ENCODE results near the gene SMARCC2.
A peak's percentile ranks its signal among the peaks of the same experiment; 100 is the strongest.
"Not testable (repeated sequence)": the region's sequence is repeated elsewhere in the genome, so short reads cannot be mapped to it uniquely, and the experiment has no call there.

SMARCC2 gene

DNA sequence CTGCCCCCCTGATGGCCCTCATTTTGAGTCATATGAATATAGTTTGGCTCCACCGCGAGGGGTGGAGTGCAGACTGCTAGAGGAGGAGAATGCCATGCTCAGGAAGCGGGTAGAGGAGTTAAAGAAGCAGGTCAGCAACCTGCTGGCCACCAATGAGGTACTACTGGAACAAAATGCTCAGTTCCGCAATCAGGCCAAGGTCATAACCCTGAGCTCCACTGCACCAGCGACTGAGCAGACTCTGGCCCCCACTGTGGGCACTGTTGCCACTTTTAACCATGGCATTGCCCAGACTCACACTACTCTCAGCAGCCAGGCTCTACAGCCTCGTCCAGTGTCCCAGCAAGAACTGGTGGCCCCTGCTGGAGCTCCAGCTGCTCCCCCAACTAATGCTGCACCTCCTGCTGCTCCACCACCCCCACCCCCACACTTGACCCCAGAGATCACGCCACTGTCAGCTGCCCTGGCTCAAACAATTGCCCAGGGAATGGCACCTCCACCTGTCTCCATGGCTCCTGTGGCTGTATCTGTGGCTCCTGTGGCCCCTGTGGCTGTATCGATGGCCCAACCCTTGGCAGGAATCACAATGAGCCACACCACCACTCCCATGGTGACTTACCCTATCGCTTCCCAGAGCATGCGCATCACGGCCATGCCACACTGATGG, 67.9 kb downstream of the SMARCC2 start:
- DNase-seq (ENCODE audit: low read depth, low spot score): no peak

DNA sequence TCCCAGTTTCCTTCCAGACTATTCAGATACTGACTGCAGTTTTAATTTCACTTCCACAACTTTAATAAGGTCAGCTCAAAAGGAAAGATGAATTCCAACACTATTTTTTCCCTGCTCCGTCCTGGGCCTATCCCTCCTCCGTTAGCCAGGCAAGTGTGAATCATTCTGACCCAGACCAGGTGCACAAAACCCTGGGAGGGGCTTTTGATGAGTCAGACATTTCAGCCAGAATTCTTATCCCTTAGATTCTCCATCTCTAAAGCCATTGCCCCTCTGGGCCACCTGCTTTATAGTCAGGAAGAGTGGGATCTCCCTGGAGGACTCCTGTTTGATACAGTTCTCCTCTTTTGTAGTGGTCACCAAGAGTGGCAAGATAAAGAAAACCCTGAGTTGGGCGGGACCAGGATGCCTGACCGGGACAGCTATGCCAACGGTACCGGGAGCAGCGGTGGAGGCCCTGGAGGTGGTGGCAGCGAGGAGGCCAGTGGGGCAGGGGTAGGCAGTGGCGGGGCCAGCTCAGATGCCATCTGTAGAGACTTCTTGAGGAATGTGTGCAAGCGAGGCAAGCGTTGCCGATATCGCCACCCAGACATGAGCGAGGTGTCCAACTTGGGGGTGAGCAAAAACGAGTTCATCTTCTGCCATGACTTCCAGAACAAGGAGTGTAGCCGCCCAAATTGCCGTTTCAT, 69.0 kb downstream of the SMARCC2 start:
- DNase-seq (ENCODE audit: low read depth, low spot score): no peak

- peak; percentile 31 for DNase-seq (ENCODE audit: low read depth, low spot score)
Observed at GRCh38 chr12:56119361-56119796, 69.9 kb downstream of the SMARCC2 start.

DNA sequence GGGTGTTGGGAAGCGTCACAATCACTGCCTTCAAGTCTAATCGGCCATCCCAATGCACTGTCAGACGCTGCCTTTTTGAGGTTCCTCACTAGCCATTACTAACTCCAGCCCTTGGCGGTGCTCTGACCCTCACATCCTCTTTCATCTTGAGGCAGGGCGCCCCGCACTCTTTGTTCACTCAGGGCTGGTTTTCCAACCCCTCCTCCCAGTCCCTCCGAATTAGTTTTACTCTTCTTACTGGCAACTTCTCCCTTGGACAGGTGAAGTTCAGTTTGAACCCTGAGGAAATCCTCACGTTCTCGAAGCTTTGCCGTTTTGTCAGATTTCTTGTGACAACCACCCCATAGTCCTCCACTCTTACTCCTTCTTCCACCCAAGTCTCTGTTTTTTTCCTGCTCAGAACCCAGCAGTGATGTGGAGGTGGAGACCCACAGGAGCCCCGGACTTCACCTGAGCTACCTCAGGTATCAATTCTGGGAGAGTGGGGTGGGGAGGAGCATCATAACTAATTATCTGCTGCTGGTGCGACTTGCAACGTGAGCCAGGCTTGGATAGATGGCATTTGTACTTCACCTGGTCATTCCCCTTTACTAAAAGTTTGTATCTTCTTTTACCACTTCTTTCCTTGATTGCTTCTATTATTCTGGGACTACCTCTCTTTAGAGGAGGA, 70.5 kb downstream of the SMARCC2 start:
- DNase-seq (ENCODE audit: low read depth, low spot score): no peak

GRCh38 chr12:56117778-56118687, 71.2 kb downstream of the SMARCC2 start, which contains the start of gene ZC3H10:
TSS of gene ZC3H10 (plus strand) at chr12:56118266. CDS start at chr12:56120563, 2,297 bp downstream.
- DNase-seq (ENCODE audit: low read depth, low spot score): peak; percentile 98

DNA sequence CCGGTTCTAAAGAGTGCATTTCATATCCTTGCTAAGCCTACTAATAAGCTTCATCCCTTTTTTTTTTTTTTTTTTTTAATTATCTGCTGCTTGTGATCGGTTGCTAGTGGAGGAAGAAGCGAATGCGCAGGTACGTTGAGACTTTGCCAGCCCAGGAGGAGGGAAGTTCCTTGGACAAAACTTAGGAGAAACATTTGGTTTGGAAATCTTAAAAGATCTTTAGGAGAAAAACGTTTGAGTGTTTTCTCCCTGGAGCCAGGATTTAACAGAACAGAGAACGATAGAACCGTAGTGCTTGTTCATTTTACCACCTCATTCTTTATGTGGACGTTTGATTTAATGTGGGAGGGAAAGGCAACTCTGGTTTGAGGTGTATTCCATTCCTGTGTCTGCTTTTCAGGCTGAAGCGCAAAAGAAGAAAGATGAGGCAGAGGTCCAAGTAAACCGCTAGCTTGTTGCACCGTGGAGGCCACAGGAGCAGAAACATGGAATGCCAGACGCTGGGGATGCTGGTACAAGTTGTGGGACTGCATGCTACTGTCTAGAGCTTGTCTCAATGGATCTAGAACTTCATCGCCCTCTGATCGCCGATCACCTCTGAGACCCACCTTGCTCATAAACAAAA, 72.1 kb downstream of the SMARCC2 start:
- not testable (repeated sequence) for DNase-seq (ENCODE audit: low read depth, low spot score)

DNA sequence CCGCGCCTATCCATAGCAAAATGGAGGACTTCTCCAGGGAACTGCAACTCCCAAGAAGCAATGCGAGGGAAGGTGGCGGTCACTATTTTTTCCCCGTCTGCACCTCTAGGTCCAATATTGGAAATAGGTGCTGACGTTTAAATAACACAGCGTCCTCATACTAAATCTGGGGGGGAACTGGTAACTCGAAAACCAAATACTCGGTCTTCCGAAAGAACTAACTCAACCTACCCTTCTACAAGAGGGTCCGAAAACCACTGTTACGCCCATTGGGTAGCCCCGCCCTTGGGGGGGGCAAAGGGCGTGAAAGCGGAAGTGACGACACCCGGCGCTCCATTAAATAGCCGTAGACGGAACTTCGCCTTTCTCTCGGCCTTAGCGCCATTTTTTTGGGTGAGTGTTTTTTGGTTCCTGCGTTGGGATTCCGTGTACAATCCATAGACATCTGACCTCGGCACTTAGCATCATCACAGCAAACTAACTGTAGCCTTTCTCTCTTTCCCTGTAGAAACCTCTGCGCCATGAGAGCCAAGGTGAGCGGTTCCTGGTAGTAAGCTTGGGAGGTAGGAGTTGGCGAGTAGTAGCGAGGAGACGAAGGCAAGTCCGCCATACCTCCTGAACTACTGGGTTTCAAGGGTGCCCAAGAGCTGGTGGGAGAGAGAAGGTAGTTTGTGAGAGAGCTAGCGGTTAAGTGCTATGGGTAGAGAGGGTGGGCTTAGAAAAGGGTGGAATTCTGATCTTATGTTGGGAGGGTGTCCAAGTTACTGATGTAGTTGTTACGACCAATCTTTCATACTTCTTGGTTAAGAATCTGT, 72.8 kb downstream of the SMARCC2 start, which contains the start of gene RPL41:
RPL41 (plus strand) TSS at position 367 of the 815 bp plus-strand sequence.
- peak; percentile 91 for DNase-seq (ENCODE audit: low read depth, low spot score)

- no peak for DNase-seq (ENCODE audit: low read depth, low spot score)
Observed at GRCh38 chr12:56115329-56115728, 74.0 kb downstream of the SMARCC2 start.

DNA sequence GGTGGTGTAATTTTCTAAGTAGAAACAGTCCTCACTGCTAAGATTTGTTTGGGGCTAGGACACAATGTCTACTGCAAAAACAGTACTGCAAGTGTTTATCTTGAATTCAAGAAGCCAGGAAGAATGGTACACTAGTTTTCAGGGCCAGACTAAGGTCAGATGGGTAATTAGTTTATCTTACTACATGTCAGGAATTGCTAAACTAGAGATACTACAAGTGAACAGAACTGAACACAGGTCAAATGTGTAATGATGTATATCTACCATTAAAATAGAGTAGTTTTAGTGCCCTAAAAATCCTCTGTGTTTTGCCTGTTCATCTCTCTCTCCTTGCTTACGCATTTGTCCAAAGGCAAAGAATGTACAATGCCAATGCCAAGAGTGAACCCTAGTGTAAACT, 75.2 kb downstream of the SMARCC2 start:
- no peak for DNase-seq (ENCODE audit: low read depth, low spot score)
